ENCODE results near the gene PLAC8. TPM values are rescaled to one million over a fixed set of nuclear protein-coding genes. Genes with fewer than 3 reads are reported as not detected.

PLAC8 gene
- 6.5 and 7.5 TPM in 2 replicates for total RNA-seq (2014; rRNA removed; shearing (Covaris generic))

GRCh38 chr4:83114576-83114975 is at the start of gene PLAC8:
Gene PLAC8 (minus strand): TSS chr4:83114729. CDS start chr4:83107921, 6,808 bp downstream.

Other genes starting within 250 kb of the PLAC8 start
- 96.9 and 101 TPM in 2 replicates for gene SEC31A, start 223.6 kb downstream of the PLAC8 start, total RNA-seq (2014; rRNA removed; shearing (Covaris generic))
- 2.7 and 6.0 TPM in 2 replicates for gene THAP9, start 214.0 kb downstream of the PLAC8 start, total RNA-seq (2014; rRNA removed; shearing (Covaris generic))
- 12.0 and 15.2 TPM in 2 replicates for gene LIN54, start 103.9 kb downstream of the PLAC8 start, total RNA-seq (2014; rRNA removed; shearing (Covaris generic))
- gene COPS4, start 79.5 kb downstream of the PLAC8 start, total RNA-seq (2014; rRNA removed; shearing (Covaris generic)) = 40.0 and 42.7 TPM in 2 replicates
- gene COQ2, start 170.1 kb upstream of the PLAC8 start, total RNA-seq (2014; rRNA removed; shearing (Covaris generic)) = 10.6 and 13.5 TPM in 2 replicates
- 2.4 and 2.7 TPM in 2 replicates for gene HPSE, start 220.1 kb upstream of the PLAC8 start, total RNA-seq (2014; rRNA removed; shearing (Covaris generic))

All from A375 (cell line).